HG03103 (cell line): Measurements from ENCODE around the gene SLBP.
"Not testable (repeated sequence)": the region's sequence is repeated elsewhere in the genome, so short reads cannot be mapped to it uniquely, and the experiment has no call there.

Source experiments
- ATAC-seq: cut with Tn5 transposase; IDR thresholded peaks from one replicate; pipeline ENCODE4 v1.9.1; 2021; ENCODE audit warnings: low read depth; ENCODE audit not compliant: unreplicated experiment

Gene SLBP

DNA sequence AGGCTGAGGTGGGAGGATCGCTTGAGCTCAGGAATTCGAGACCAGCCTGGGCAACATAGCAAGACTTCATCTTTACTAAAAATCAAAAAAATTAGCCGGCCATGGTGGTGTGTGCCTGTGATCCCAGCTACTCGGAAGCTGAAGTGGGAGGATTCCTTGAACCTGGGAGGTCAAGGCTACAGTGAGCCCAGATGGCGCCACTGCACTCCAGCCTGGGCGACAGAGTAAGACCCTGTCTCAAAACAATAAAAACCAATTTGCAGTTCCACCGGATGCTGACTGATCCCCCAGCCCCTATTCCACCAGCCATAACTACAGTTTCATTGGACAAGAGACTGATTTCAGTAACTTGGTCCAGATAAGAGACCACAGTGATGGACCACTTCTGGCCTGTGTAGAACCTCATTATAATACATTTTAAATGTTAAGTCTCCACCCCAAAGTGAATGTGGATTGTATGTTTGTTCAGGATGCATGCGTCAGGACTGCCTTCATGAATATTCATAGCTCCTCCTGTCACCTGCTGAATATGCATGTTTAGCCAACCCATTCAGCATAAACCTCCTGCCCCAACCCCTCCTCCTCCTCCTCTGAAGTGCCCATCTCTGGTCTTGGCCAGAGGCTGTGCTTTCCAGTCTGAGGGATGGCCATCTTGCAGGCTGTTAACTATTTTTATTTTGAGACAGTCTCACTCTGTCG, 2.3 kb upstream of the SLBP start:
- no peak for ATAC-seq

DNA sequence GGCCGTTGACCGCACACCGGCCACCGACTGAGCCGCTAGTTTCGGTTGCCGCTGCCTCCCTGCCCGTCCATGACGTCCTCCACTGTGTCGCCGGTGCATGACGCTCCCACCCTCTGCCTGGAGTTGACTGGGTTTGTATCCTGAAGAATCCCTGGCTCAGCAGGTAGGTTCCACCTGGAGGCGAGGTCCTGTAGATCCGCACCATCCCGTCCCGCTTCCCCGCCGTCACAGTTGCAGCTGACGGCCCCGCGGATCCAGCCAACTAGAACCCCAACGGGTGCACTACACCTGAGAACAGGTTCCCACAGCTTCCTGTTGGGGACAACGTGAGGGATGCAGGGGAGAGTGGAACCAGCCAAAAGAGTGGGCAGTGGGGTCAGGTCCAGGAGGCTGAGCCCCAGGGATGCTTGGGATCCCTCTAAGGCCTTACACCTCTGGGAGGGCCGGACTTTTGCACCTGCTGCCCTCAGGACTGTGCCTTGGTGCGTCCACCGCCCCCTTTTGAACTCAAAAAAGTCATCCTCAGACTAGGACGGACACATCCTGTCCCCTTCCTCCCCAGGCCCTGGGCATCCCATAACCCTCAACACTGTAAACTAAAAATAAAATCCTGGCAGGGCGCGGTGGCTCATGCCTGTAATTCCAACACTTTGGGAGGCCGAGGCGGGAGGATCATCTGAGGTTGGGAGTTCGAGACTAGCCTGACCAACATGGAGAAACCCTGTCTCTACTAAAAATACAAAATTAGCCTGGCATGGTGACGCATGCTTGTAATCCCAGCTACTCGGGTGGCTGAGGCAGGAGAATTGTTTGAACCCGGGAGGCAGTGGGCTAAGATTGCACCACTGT, 1.1 kb upstream of the SLBP start:
- peak; percentile 1 for ATAC-seq

DNA sequence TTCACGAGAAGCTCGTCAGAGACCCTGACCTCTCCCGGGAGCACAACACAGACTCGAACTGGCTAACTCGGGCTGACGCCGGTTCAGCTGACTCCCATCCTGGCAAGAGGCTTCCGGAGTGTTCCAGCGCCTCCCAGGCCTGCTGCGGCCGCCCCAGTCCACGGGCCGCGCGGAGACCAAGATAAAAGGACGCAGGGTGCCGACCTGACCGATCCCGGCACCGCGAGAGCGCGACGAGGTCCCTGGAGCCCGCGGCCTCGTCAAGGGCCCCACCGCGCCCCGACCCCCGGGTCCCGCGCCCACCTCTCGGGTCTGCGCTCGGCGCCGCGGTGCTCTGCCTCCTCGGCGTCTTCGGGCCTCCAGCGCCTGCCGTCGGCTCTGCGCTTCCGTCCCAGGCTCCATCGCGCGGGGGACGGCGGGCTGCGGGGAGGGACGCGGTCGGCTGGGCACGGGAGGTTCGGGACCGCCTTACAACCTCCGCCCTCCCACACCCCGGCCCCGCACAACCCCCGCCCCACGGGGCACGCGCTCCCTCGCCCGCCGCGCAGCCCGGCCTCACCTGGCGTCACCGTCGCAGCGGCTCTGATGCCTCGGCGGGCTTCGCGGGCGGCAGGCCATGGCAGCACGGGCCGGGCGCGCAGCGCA, 426 bp downstream of the SLBP start:
- peak; percentile 11 for ATAC-seq

DNA sequence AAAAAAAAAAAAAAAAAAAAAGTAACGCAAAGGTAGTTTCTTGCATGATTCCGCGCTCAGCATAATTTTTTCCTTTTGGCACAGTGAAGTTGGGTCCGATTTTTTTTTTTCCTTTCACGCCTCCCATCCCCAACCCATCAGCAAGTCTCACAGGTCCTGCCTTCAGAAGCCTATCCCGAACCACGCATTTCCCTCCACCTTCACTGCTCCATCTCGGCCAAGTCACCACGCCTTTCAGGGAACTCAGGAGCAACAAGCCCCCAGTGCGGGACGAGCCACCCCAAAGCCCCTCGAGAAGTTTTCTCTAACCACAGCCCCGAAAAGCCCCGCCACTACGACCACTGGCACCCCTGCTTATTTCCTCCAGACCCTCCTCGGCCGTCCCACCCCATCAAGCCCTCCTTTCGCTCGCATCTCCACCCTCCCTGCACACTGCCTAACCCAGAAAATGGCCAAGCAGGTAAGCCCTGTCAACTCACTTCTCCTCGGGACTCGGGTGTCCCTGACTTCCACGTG, 1.0 kb downstream of the SLBP start:
- no peak for ATAC-seq

DNA sequence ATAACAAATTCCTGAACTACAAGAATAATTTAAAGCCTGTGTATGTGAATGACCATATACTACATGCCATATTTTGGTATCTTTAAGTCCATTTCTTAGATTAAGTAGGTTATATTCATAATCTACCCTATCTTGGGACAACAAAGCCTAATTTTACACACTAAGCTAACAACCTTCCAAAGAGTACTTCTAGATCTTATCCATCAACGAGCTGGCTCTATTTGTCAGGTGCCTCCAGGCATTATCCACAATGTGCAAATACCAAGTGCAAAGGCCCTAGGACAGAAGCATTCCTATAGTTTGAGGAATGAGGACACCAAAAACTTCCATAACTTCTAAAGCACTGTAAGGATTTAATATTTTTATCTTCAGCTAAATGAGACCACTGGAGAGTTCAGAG, 3.5 kb downstream of the SLBP start:
- ATAC-seq, result no peak

DNA sequence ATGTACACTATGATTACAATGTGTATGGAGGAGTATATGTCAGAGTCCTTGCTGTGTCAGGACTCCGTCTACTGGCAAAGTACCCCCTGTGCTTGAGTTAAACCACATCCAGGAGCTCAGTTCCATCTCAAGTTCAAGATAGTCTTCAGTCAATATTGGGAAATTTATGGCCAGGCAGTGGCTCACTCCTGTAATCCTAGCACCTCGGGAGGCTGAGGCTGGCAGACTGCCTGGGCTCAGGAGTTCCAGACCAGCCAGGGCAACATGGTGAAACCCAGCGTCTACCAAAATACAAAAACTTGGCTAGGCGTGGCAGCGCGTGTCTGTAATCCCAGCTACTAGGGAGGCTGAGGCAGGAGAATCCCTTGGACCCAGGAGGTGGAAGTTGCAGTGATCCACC, 5.8 kb downstream of the SLBP start:
- ATAC-seq, result no peak

DNA sequence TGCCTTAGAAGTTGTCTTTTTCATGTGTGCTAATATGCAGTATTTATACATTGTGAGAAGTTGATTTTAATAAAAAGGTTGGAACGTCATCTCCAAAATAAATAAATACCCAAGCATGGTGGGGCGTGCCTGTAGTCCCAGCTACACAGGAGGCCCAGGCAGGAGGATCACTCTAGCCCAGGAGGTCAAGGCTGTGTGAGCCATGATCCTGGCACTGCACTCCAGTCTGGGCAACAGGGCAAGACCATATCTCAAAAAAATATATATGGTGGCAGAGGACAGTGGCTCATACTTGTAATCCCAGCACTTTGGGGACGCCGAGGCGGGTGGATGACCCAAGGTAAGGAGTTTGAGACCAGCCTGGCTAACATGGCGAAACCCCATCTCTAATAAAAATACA, 6.4 kb downstream of the SLBP start:
- no peak for ATAC-seq

DNA sequence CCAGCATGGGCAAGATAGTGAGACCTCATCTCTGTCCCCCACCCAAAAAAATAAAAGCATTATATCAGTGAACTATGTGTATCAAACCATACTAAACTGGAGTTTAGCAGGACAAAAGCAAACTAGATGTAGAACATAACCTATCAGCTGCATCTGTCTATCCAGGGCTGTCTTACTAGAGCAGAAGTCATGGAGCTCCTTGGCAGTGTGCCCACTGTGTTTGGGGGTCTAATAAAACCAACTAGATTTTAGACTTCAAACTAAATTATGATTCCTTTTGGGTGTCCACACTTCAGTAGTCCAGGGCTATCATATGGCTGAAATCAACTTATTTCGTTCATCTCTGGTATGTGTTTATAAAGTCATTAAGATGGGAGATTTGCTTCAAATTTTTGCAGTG, 8.3 kb downstream of the SLBP start:
- no peak for ATAC-seq

DNA sequence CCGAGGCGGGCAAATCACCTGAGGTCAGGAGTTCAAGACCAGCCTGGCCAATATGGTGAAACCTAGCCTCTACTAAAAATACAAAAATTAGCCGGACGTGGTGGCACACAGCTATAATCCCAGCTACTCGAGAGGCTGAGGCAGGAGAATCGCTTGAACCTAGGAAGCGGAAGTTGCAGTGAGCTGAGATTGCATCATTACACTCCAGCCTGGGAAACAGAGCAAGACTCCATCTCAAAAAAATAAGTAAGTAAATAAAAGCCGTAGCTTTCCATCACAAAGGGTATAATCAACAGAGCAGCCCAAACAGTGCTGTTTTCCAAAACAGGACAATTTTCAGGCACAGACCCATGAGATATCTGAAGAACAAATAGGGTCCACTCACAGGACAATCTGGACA, 10.4 kb downstream of the SLBP start:
- not testable (repeated sequence) for ATAC-seq

DNA sequence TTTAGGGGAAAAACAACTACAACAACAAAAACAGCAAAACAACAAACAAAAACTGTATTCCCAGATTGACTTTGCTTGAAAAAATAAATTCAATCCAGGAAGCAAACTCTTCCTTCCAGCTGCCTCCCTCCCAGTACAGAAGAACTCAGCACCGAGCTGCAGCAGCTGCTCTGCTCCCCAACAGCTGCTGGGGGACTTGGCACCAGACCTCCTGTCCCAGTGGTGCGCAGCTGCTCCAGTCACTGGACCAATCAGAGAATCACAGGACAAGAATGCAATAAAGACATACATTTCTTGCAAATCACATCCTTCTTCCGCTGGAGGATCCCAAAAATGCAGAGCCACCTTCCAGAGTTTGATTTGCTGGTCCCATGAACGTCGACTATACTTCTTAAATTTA, 16.2 kb downstream of the SLBP start:
- ATAC-seq, result no peak

DNA sequence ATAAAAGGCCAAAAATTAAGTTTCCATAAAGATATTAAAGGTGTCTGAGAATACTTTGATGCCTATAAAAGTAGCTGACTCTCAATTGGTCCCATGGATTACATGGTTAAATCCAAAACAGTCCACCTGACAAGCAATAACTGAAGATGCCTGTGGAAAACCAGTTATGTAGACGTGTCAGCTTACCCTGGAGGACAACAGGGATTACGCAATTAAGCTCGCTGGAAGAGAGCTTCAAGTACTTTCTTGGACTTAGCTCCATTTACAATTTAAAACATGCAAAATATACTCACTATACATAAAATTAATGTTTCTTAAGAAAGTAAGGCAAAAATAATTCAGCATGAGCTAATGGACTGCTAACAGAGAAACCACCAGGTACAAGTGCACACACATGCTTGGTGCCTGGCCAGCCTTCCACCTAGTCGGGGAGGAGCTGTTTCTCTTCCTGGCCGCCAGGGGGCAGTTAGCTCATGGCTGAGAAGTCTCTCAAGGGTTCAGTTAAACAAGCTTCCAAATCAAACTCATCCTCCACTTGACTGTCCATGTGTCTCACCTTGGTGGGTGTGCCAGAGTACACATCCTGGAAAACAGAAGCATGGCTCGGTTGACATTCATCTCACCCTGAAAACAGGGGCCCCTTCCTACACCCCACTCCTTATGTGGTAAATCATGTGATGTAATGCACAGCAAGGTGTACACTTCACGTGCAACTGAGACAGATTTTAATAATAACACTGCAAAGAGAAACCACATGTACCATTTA, 18.8 kb downstream of the SLBP start:
- ATAC-seq, result peak; percentile 53

DNA sequence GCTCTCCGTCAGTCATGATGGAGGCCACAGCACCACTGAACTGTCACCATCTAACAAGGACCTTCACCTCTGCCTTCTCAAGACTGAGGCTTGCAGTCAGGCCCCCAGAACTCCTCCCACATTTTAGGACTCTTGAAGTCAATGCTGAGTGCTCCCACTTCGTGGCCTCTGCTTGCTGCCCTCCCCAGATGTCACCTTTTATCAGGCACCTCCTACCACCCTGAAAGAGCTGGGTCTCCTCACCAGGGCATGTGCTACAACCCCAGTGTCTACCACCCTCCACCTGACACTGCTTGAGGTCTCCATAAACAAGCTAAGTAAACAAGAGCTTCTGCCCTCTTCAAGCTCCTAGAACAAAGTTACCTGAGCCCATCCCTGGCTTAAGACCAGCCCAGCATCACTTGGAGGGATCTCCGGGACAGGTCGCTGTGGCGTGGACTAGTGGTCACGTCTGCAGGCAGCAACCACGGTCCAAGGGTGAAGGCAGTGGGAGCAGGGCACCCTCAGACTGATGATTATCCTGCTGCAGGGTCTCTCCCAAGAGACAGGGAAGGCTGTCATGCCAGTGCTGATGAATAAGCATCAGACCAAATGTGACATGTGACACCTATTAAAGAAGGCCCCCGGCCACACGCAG, 20.3 kb downstream of the SLBP start:
- ATAC-seq, result no peak

DNA sequence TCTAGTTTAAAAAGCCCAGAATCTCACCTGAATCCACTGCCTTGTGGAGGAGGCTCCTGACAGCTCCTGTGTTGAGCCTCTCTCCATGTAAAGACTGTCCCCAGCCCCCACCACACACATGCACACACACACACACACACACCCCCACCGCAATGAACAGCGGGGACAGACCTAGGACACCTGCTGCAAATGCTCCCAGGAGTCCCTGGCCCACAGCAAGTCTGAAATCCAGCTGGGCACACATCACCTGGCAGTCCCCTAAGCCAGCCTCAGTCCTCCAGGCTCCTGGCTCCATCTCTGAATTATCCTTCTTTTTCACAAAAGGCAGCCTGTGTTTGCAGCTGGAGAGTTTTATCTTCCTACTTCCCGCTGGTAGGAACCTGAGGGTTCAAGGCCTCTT, 21.4 kb downstream of the SLBP start:
- ATAC-seq, result no peak

DNA sequence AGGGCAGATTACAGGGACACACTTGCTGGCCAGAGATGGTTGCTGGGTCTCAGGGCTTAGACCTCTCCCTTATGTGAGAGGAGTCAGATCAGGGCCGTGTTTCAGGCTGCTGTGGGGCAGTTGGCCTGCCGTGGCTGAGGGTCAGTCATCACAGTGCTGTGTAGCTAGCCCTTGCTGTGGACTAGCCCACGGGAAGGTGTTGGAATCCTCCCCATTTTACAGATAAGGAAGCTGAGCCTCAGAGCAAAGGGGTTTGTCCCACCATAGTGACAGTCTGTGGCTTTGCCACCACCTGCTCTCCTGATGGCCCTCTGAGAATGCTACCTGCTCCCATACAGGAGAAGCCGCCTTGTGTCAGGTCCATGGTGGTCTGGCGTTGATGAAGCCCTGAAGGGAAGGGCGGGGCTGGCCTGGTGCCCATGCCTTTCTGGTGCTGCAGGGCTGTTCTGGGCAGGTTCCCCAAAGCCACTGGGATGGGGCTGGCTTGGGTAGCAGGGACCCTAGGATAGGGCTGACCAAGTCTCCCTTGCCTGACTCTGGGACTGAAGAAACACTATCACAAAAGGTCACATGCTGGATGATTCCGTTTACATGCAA, 25.6 kb downstream of the SLBP start:
- no peak for ATAC-seq

DNA sequence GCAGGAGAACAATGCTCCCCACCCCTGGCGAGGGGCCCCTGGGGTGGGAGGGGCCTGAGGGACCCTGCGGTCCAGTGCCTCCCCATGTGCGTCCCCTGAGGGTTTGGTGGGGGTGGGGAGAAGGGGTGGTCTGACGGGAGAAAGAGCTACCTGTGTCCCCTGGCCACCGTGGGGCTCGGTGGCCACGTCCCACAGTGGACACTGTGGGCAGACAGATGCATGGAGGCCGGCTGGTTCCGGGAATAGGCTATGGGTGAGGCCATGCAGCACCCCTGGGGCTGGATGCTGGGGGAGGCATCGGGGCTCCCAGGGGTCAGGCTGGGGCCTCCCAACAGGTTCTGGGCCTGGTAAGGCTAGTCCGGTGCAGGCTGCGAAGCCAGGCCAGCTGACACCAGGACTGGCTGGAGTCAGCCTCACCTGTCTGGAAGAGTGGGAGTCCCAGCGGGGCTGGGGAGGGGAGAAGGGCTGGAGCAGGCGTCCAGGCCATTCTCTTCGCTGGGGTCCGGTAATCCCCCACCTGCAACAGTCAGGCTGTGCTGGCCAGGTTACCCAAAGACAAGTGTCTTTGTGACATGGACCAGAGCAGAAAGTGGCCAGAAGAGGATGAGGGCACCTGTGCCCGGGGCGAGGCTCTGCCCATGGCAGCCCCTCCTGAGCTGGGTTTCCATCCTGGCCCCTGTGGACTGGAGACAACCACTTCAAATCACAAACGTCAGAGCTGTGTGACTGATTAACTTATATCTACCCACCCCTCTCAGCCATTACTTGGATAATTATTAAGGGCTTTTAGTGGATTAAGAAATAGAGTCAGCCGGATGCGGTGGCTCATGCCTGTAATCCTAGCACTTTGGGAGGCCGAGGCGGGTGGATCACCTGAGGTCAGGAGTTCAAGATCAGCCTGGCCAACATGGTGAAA, 26.6 kb downstream of the SLBP start:
- no peak for ATAC-seq

DNA sequence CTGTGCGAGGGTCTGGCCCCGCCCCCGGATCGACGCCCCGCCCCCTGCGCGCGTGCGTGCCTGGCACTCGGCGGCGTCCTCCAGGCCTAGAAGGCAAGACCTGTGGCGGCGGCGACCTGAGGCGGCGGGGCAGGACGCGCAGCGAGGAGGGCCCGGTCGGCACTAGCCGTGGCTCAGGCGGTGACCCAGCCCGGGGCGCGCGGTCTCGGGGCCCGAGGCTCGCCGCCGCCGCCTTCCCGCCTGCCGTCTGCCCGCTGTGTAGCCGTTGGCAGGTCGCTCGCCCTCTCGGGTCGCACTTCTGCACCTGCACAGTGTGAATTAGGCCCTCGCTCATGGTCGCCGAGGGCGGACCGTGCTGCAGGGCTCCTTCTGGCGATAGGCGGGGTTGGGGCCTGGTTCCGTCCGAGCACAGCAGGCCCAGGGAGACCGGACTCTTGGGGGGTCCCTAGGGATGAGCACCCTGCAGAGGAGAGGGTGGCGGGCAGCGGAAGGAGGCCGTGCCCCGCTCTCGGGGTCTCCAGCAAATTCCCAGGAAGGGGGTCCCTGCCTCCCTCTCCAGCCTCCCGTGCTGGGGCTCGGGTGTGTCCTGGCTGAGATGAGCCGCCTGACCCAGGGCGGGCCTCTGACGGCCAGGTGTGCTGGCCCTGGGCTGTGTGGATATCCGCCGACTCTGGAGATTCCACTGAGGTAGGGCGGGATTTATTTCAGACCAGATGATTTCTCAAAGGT, 27.4 kb downstream of the SLBP start:
- ATAC-seq, result peak; percentile 8

DNA sequence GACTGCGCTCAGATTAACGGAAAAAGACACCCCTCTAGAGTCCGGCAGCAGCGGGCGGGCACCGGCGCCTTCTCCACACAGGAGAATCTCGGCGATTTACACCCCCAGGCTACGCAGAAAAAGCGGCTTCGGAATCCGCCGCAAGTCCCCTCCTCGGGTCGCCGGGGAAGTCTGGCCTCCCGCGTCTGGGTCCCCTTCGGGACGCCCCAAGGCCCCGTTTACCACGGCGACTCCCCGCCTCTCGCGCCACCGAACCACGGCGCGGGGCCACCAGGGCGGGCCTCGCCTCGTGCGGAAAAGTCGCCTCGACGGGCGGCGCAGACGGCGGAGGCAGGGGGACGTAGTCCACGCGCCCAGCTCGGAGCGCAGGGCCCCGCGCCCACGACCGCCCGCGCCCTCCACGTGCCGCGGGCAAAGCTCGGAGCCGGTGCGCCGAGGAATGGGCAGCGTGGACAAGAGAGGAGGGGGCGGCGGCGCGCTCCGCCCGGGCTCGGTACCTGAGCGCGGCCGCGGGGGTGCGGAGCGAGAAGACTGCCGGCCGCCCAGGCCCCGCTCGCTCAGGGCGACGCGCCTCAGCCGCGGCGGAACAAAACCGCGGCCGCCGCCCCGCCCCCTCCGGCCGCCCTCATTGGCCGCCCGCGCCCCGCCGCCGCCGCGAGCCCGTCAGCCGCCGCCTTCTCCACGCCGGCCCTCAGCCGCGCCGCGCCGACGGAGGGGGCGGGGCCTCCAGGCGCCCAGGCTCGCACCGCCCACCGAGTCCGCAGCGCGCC, 28.2 kb downstream of the SLBP start, which contains the start of gene FAM53A:
Gene FAM53A, minus strand, starts transcription at position 578 of the 770 bp plus-strand sequence. CDS start 15,572 bp downstream, outside the sequence.
- peak; percentile 82 for ATAC-seq
